ENCODE results near the gene SUPT6H. TPM values are rescaled to one million over a fixed set of nuclear protein-coding genes. Genes with fewer than 3 reads are reported as not detected.

SUPT6H gene
- total and polyA plus RNA-seq, 2 donors (not counting 3 experiments of a cell fraction or from before 2014, with no cell fraction given), result 33.9 to 79.2 TPM

GRCh38 chr17:28704219-28704858 is 42.3 kb downstream of the SUPT6H start:
- no peak overlapping the region for H3K4me2 ChIP-seq (ENCODE audit: insufficient read depth, low read length)
- no peak for TF ChIP-seq JUN (IDR thresholded peaks at IDR 0.05; ENCODE audit: borderline replicate concordance, insufficient read depth, insufficient read length, low read depth)
- TF ChIP-seq POLR2AphosphoS5 (IDR thresholded peaks at IDR 0.05; ENCODE audit: insufficient read depth, low read depth, low read length), result no peak
- TF ChIP-seq CTCF (IDR thresholded peaks at IDR 0.05; ENCODE audit: extremely low read depth in 1 of 2, insufficient read depth in 1 of 2, low read depth in 1 of 2, low read length in 2 of 2), result no peak
- TF ChIP-seq EZH2 (IDR thresholded peaks at IDR 0.05; ENCODE audit: borderline replicate concordance, low read depth, low read length, severe bottlenecking), result no peak
- TF ChIP-seq FOS (IDR thresholded peaks at IDR 0.05; ENCODE audit: borderline replicate concordance, insufficient read depth, low read length), result no peak
- TF ChIP-seq MYC (IDR thresholded peaks at IDR 0.05; ENCODE audit: low read depth, low read length), result no peak
- no peak for TF ChIP-seq MAX (IDR thresholded peaks at IDR 0.05; ENCODE audit: insufficient read depth, insufficient read length)
- TF ChIP-seq GATA2 (IDR thresholded peaks at IDR 0.05; ENCODE audit: insufficient read depth, insufficient read length, low read depth, low read length), result no peak
- no peak for TF ChIP-seq POLR2A (IDR thresholded peaks at IDR 0.05; ENCODE audit: low read depth, low read length)
- H3K4me1 ChIP-seq (ENCODE audit: control insufficient read depth, extremely low read depth, insufficient read depth, low read length), result no peaks in the 10 kb centered on the region
- dilution Hi-C loops (cut with MboI; ENCODE audit: extremely low pct_ligation_motif_present, low sequenced_read_pairs), result no loop called here
- no peak overlapping the region for H3K4me3 ChIP-seq (replicated peaks in 1 of 3; ENCODE audit: insufficient read depth in 1 of 3, low read depth in 1 of 3, low read length in 3 of 3)
- DNase-seq (ENCODE audit: low read depth, low spot score) (no peak), FAIRE-seq (no peak)
- no TSS peak for BruUV-seq (replicated peaks)
- H3K9me3 ChIP-seq (replicated peaks; ENCODE audit: control insufficient read depth, insufficient read depth, low read length), result no peaks in the 10 kb centered on the region
- peaks cover 13 to 48% of the 10 kb centered on the region in 2 experiments for H3K36me3 ChIP-seq (ENCODE audit: control insufficient read depth in 2 of 2, extremely low read depth in 1 of 2, insufficient read depth in 2 of 2, low read length in 2 of 2)
- H3K27ac ChIP-seq (ENCODE audit: insufficient read depth, low read depth, low read length), result no peak overlapping the region
- H3K27me3 ChIP-seq (ENCODE audit: control insufficient read depth in 2 of 2, insufficient read depth in 2 of 2, low read length in 2 of 2), result no peaks in the 10 kb centered on the region
- POLR2A ChIA-PET, result no interaction called here
- H3K9ac ChIP-seq (replicated peaks; ENCODE audit: extremely low read depth, insufficient read depth, low read length), result no peak overlapping the region
- H3K79me2 ChIP-seq (ENCODE audit: control insufficient read depth, insufficient read depth, low read length), result no peaks in the 10 kb centered on the region
- intact Hi-C loops (cut with micrococcal nuclease), result no loop called here
- H3K9me1 ChIP-seq (replicated peaks; ENCODE audit: control insufficient read depth, extremely low read depth, insufficient read depth, low read length), result no peaks in the 10 kb centered on the region
- H2AFZ ChIP-seq (ENCODE audit: low read depth, low read length), result no peak overlapping the region
- H4K20me1 ChIP-seq (replicated peaks; ENCODE audit: control insufficient read depth, extremely low read depth, insufficient read depth, low read length), result no peaks in the 10 kb centered on the region
- CTCF ChIA-PET, result interaction anchor here (1.9 kb wide), 1 partner anchor 57 kb away, joined by 6 read pairs; no protein-coding TSS in a partner anchor

All from endothelial cell of umbilical vein (primary cell).